Ovary (tissue), 9 donors: ENCODE data around the gene IRAK1. TPM values are rescaled to one million over a fixed set of nuclear protein-coding genes. Genes with fewer than 3 reads are reported as not detected.

Source experiments
- DNase-seq, 5 donors: peaks; one replicate each; pipeline ENCODE4 v3.0.0-alpha.2; 2019 to 2020
- H3K27ac ChIP-seq, 2 donors: fragments of 200-600 bp; one replicate each; pipeline versions ENCODE4 v1.5.1 to v1.8.0; 2019 to 2022
- H3K27me3 ChIP-seq: fragments of 200-600 bp; one replicate; pipeline ENCODE4 v1.8.0; 2022
- H3K36me3 ChIP-seq: fragments of 200-600 bp; sonication (generic); one replicate; pipeline ENCODE4 v1.5.1; 2019
- H3K4me1 ChIP-seq: one replicate; pipeline ENCODE4 v1.8.1; 2013; ENCODE audit warnings: mild to moderate bottlenecking, moderate library complexity; ENCODE audit not compliant: insufficient read depth
- H3K4me3 ChIP-seq: fragments of 200-600 bp; sonication (generic); one replicate; pipeline ENCODE4 v1.5.1; 2017
- H3K9me3 ChIP-seq, 2 donors: fragments of 200-600 bp in 1 of 2; sonication (generic) in 1 of 2; one replicate each; pipeline versions ENCODE4 v1.5.1 to v1.8.1; 2013 to 2019; ENCODE audit warnings: mild to moderate bottlenecking in 1 of 2, moderate library complexity in 1 of 2
- CTCF ChIP-seq, 3 donors: fragments of 450-650 bp in 2 of 3; fragments of 200-600 bp in 1 of 3; IDR thresholded peaks; one replicate each; pipeline versions ENCODE4 v1.5.1 to v1.8.0; 2016 to 2022; ENCODE audit warnings: antibody characterized with exemption in 3 of 3, mild to moderate bottlenecking in 1 of 3
- EP300 ChIP-seq: sonication (generic); formaldehyde crosslinking; IDR thresholded peaks from one replicate; pipeline ENCODE4 v1.6.1; 2017; ENCODE audit warnings: antibody characterized with exemption
- POLR2A ChIP-seq: fragments of 450-650 bp; IDR thresholded peaks from one replicate; pipeline ENCODE4 v1.6.1; 2017; ENCODE audit warnings: antibody characterized with exemption, mild to moderate bottlenecking, moderate library complexity
- WGBS, 3 donors: extraction: QIAGEN DNeasy Blood & Tissue Kit in 1 of 3; methylation state at CpG; one replicate each; pipeline versions ENCODE4 v1.1.5 to v1.1.7; 2013 to 2017; 5-methylcytosine and 5-hydroxymethylcytosine counted together
- intact Hi-C, 4 donors: fragments of 100-400 bp; cut with DNase I; formaldehyde crosslinking; loops; one replicate each; pipeline versions ENCODE4 v1.11.0 to v1.15.1; 2022 to 2023
- polyA plus RNA-seq, 2 donors: library from polyadenylated mRNA; stranded (reverse); fragments of 200-250 nt in 1 of 2; fragments of 350-450 nt in 1 of 2; fragmentation: Illumina TruSeq in 1 of 2; extraction: RNeasy Lipid Tissue Mini Kit (QIAGEN cat#74804) in 1 of 2; gene quantifications; one replicate each; pipeline ENCODE4 v1.2.3, GENCODE V29; 2013 to 2014
- total RNA-seq, 7 donors: library from RNA; depleted of rRNA in 2 of 7; stranded (reverse); fragments of >200 nt in 2 of 7; fragmentation: NEBNext Ultra II Directional in 3 of 7; extraction: Animal tissue kit (Norgen Biotek cat#: 25700) in 3 of 7; gene quantifications; one replicate each; pipeline versions ENCODE4 v1.1.0 to v1.2.4, GENCODE V29; 2016 to 2023
- donor health status: DM: no; HTN: no; CAD: no; lungs with moderate emphysema.
- donor health status: DM: no; HTN: no; CAD: no.
- donor health status: Bipolar disorder and iron deficiency.
- donor health status: DM: yes; HTN: yes; CAD: no.
- donor health status: DM: no; HTN: no; CAD: no.
- donor health status: DM: yes; HTN: yes; CAD: no.

IRAK1 gene
- total and polyA plus RNA-seq, 9 donors, result 10.5 to 97.4 (median 36.1) TPM

- intact Hi-C loops, result no loop called here
- no peaks in the 10 kb centered on the region for H3K36me3 ChIP-seq
- 22 to 32% (median 26%) methylated on average over 10 of the region's 10 CpGs for WGBS, 3 donors
- peak; percentile 58 to 68 (median 65) for DNase-seq
- no peaks in the 10 kb centered on the region for H3K9me3 ChIP-seq
- H3K4me3 ChIP-seq, result no peak overlapping the region
- H3K27ac ChIP-seq, result peak overlapping the region; percentile 3 to 22
- no peaks in the 10 kb centered on the region for H3K27me3 ChIP-seq
- TF ChIP-seq EP300 (no peak), CTCF (IDR thresholded peaks at IDR 0.05) (peak in 1 of 3 donors; percentile 20), POLR2A (no peak)
- peaks cover 31% of the 10 kb centered on the region for H3K4me1 ChIP-seq
Measured at GRCh38 chrX:154046031-154046781, 26.5 kb upstream of the IRAK1 start.

- WGBS, 3 donors, result 78 to 83% (median 80%) methylated on average over 6 of the region's 6 CpGs
- DNase-seq, result no peak
- no peaks in the 10 kb centered on the region for H3K9me3 ChIP-seq
- H3K36me3 ChIP-seq, result no peaks in the 10 kb centered on the region
- intact Hi-C loops, result no loop called here
- peak overlapping the region in 1 of 2 donors; percentile 22 for H3K27ac ChIP-seq
- no peaks in the 10 kb centered on the region for H3K27me3 ChIP-seq
- no peak overlapping the region for H3K4me3 ChIP-seq
- peaks cover 22% of the 10 kb centered on the region for H3K4me1 ChIP-seq
- TF ChIP-seq CTCF (IDR thresholded peaks at IDR 0.05) (no peak), POLR2A (no peak), EP300 (no peak)
Measured at GRCh38 chrX:154044091-154044490, 24.4 kb upstream of the IRAK1 start.

- H3K27me3 ChIP-seq, result no peaks in the 10 kb centered on the region
- peaks cover 18% of the 10 kb centered on the region for H3K4me1 ChIP-seq
- intact Hi-C loops, result no loop called here
- no peak overlapping the region for H3K27ac ChIP-seq
- H3K4me3 ChIP-seq, result no peak overlapping the region
- no peaks in the 10 kb centered on the region for H3K36me3 ChIP-seq
- H3K9me3 ChIP-seq, result no peaks in the 10 kb centered on the region
- DNase-seq, result peak in 1 of 5 donors; percentile 43
- TF ChIP-seq EP300 (no peak), CTCF (IDR thresholded peaks at IDR 0.05) (no peak), POLR2A (no peak)
- 55 to 64% (median 55%) methylated on average over 5 of the region's 5 CpGs for WGBS, 3 donors
Measured at GRCh38 chrX:154043003-154043763, 23.5 kb upstream of the IRAK1 start.

GRCh38 chrX:154040863-154041262, 21.2 kb upstream of the IRAK1 start:
- DNase-seq, result peak in 1 of 5 donors; percentile 30
- H3K4me1 ChIP-seq, result peaks cover 9% of the 10 kb centered on the region
- no peak overlapping the region for H3K27ac ChIP-seq
- TF ChIP-seq POLR2A, result no peak
- TF ChIP-seq CTCF (IDR thresholded peaks at IDR 0.05), result no peak
- no peak for TF ChIP-seq EP300
- no peaks in the 10 kb centered on the region for H3K36me3 ChIP-seq
- intact Hi-C loops, result no loop called here
- no peaks in the 10 kb centered on the region for H3K27me3 ChIP-seq
- H3K9me3 ChIP-seq, result no peaks in the 10 kb centered on the region
- H3K4me3 ChIP-seq, result no peak overlapping the region
- 75 to 87% (median 78%) methylated on average over 13 of the region's 13 CpGs for WGBS, 3 donors
